ENCODE measurements around the gene SPTBN2. TPM values are rescaled to one million over a fixed set of nuclear protein-coding genes. Genes with fewer than 3 reads are reported as not detected.

Gene SPTBN2
- total RNA-seq, 1 experiment from 2014 or later = 18.5 TPM

DNA sequence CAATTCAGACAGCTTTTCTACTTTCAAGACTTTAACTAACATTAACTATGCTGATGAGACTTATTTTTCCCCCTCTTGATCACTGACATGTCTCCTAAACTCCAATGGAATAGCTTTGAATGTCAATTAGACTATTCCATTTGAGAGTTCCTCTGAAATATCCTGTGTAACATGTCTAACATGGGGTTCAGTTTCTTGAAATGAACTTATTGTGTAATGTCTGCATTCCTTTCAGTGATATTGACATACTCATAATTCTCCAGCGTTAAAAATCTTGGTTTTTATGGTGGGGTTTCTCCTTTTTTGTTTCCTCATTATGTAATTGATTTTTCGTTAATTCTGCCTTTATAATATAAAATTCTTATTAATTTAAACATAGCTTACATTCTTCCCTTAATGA is 37.7 kb upstream of the SPTBN2 start:
- intact Hi-C loops (cut with micrococcal nuclease) = no loop called here
- Histone ChIP-seq H3K9me3 (ENCODE audit: control insufficient read depth in 1 of 2, insufficient read depth in 1 of 2, low read depth in 1 of 2, low read length in 2 of 2) (no peaks in the 10 kb centered on the region), H3K79me2 (ENCODE audit: insufficient read depth, low read length) (no peaks in the 10 kb centered on the region), H2AFZ (ENCODE audit: low read depth, low read length, poor library complexity, severe bottlenecking) (no peak overlapping the region), H3K9ac (ENCODE audit: low read length) (no peak overlapping the region), H3K27ac (ENCODE audit: low read depth, low read length) (no peak overlapping the region), H3K27me3 (ENCODE audit: insufficient read depth, low read length) (no peaks in the 10 kb centered on the region), H4K20me1 (ENCODE audit: insufficient read depth) (no peaks in the 10 kb centered on the region), H3K4me3 (replicated peaks in 1 of 2; ENCODE audit: low read depth in 1 of 2, low read length in 2 of 2) (no peak overlapping the region), H3K4me2 (ENCODE audit: low read length) (no peak overlapping the region), H3K9me2 (ENCODE audit: insufficient read depth) (no peaks in the 10 kb centered on the region), H3K4me1 (ENCODE audit: control insufficient read depth in 1 of 2, insufficient read depth in 2 of 2, low read length in 2 of 2) (no peaks in the 10 kb centered on the region), H3K36me3 (ENCODE audit: control insufficient read depth in 1 of 2, insufficient read depth in 2 of 2, low read length in 2 of 2) (no peaks in the 10 kb centered on the region; a peak in 1 of 4 replicates)
- no peak for TF ChIP-seq TCF7L2 (IDR thresholded peaks at IDR 0.05; ENCODE audit: borderline replicate concordance, extremely low read depth, insufficient read depth, insufficient read length)
- TF ChIP-seq YY1 (IDR thresholded peaks at IDR 0.05; ENCODE audit: extremely low read depth, insufficient replicate concordance, low read depth, low read length) = no peak
- no peak for TF ChIP-seq CEBPB (IDR thresholded peaks at IDR 0.05; ENCODE audit: low read depth)
- TF ChIP-seq, protein P1, sequence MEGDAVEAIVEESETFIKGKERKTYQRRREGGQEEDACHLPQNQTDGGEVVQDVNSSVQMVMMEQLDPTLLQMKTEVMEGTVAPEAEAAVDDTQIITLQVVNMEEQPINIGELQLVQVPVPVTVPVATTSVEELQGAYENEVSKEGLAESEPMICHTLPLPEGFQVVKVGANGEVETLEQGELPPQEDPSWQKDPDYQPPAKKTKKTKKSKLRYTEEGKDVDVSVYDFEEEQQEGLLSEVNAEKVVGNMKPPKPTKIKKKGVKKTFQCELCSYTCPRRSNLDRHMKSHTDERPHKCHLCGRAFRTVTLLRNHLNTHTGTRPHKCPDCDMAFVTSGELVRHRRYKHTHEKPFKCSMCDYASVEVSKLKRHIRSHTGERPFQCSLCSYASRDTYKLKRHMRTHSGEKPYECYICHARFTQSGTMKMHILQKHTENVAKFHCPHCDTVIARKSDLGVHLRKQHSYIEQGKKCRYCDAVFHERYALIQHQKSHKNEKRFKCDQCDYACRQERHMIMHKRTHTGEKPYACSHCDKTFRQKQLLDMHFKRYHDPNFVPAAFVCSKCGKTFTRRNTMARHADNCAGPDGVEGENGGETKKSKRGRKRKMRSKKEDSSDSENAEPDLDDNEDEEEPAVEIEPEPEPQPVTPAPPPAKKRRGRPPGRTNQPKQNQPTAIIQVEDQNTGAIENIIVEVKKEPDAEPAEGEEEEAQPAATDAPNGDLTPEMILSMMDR (IDR thresholded peaks at IDR 0.05 in 2 of 3, conservative IDR thresholded peaks at IDR 0.05 in 1 of 3; ENCODE audit: borderline replicate concordance in 1 of 3, insufficient read depth in 1 of 3, low read depth in 2 of 3, low read length in 2 of 3) = no peak
- no peak for TF ChIP-seq SIN3A (IDR thresholded peaks at IDR 0.05; ENCODE audit: low read depth)
- TF ChIP-seq, protein P2, sequence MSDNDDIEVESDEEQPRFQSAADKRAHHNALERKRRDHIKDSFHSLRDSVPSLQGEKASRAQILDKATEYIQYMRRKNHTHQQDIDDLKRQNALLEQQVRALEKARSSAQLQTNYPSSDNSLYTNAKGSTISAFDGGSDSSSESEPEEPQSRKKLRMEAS (IDR thresholded peaks at IDR 0.05) = no peak
- no peak for TF ChIP-seq JUND (IDR thresholded peaks at IDR 0.05)
- TF ChIP-seq RAD21 (IDR thresholded peaks at IDR 0.05; ENCODE audit: low read depth) = no peak
- TF ChIP-seq, protein P3, sequence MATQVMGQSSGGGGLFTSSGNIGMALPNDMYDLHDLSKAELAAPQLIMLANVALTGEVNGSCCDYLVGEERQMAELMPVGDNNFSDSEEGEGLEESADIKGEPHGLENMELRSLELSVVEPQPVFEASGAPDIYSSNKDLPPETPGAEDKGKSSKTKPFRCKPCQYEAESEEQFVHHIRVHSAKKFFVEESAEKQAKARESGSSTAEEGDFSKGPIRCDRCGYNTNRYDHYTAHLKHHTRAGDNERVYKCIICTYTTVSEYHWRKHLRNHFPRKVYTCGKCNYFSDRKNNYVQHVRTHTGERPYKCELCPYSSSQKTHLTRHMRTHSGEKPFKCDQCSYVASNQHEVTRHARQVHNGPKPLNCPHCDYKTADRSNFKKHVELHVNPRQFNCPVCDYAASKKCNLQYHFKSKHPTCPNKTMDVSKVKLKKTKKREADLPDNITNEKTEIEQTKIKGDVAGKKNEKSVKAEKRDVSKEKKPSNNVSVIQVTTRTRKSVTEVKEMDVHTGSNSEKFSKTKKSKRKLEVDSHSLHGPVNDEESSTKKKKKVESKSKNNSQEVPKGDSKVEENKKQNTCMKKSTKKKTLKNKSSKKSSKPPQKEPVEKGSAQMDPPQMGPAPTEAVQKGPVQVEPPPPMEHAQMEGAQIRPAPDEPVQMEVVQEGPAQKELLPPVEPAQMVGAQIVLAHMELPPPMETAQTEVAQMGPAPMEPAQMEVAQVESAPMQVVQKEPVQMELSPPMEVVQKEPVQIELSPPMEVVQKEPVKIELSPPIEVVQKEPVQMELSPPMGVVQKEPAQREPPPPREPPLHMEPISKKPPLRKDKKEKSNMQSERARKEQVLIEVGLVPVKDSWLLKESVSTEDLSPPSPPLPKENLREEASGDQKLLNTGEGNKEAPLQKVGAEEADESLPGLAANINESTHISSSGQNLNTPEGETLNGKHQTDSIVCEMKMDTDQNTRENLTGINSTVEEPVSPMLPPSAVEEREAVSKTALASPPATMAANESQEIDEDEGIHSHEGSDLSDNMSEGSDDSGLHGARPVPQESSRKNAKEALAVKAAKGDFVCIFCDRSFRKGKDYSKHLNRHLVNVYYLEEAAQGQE (IDR thresholded peaks at IDR 0.05; ENCODE audit: low read depth) = no peak
- TF ChIP-seq ELF1 (IDR thresholded peaks at IDR 0.05; ENCODE audit: borderline replicate concordance, low read depth) = no peak
- TF ChIP-seq SP1 (IDR thresholded peaks at IDR 0.05; ENCODE audit: low read depth) = no peak
- TF ChIP-seq EGR1 (IDR thresholded peaks at IDR 0.05; ENCODE audit: low read depth) = no peak
- no peak for TF ChIP-seq ZFX (IDR thresholded peaks at IDR 0.05)
- TF ChIP-seq EZH2 (IDR thresholded peaks at IDR 0.05) = no peak
- ChIA-PET RAD21 (ENCODE audit: low non-redundant PET in 1 of 2, low total read pairs in 2 of 2, uncharacterized antibody in 2 of 2, unreplicated experiment in 2 of 2) (no interaction called here), POLR2A (no interaction called here), CTCF (no interaction called here)
- DNase-seq (ENCODE audit: low read depth, low spot score) (no peak), ATAC-seq (no peak)
- BruUV-seq (replicated peaks) = no TSS peak

Measured in HCT116 (cell line).